ENCODE results near the gene PHKB. TPM values are rescaled to one million over a fixed set of nuclear protein-coding genes. Genes with fewer than 3 reads are reported as not detected.
"Not testable (repeated sequence)": the region's sequence is repeated elsewhere in the genome, so short reads cannot be mapped to it uniquely, and the experiment has no call there.

PHKB gene
- total RNA-seq, 4 donors from 2014 or later, result 19.8 to 29.6 (median 25.2) TPM

- TF ChIP-seq, protein P1, sequence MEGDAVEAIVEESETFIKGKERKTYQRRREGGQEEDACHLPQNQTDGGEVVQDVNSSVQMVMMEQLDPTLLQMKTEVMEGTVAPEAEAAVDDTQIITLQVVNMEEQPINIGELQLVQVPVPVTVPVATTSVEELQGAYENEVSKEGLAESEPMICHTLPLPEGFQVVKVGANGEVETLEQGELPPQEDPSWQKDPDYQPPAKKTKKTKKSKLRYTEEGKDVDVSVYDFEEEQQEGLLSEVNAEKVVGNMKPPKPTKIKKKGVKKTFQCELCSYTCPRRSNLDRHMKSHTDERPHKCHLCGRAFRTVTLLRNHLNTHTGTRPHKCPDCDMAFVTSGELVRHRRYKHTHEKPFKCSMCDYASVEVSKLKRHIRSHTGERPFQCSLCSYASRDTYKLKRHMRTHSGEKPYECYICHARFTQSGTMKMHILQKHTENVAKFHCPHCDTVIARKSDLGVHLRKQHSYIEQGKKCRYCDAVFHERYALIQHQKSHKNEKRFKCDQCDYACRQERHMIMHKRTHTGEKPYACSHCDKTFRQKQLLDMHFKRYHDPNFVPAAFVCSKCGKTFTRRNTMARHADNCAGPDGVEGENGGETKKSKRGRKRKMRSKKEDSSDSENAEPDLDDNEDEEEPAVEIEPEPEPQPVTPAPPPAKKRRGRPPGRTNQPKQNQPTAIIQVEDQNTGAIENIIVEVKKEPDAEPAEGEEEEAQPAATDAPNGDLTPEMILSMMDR (IDR thresholded peaks at IDR 0.05), result no peak
- TF ChIP-seq POLR2A (IDR thresholded peaks at IDR 0.05), result no peak
- DNase-seq (ENCODE audit: low spot score in 2 of 2), result no peak
- WGBS, 2 donors, result 86 to 91% methylated on average over 1 of the region's 1 CpG
- intact Hi-C loops (cut with DNase I; ENCODE audit: low total_unique reads), result no loop called here
- H3K4me3 ChIP-seq (ENCODE audit: low read depth, poor library complexity, severe bottlenecking), result no peak overlapping the region
Measured at GRCh38 chr16:47538472-47538871, 77.3 kb downstream of the PHKB start.

- H3K4me3 ChIP-seq (ENCODE audit: low read depth, poor library complexity, severe bottlenecking); DNase-seq (ENCODE audit: low spot score in 2 of 2); intact Hi-C loops (cut with DNase I; ENCODE audit: low total_unique reads): not testable (repeated sequence)
- 95 to 96% methylated on average over 13 of the region's 13 CpGs for WGBS, 2 donors
Measured at GRCh38 chr16:47539707-47540670, 78.9 kb downstream of the PHKB start.

DNA sequence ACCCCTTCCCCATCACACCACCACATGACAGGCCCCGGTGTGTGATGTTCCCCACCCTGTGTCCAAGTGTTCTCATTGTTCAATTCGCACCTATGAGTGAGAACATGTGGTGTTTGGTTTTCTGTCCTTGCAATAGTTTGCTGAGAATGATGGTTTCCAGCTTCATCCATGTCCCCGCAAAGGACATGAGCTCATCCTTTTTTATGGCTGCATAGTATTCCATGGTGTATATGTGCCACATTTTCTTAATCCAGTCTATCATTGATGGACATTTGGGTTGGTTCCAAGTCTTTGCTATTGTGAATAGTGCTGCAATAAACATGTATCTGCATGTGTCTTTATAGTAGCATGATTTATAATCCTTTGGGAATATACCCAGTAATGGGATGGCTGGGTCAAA is 80.0 kb downstream of the PHKB start:
- DNase-seq (ENCODE audit: low spot score in 2 of 2); H3K4me3 ChIP-seq (ENCODE audit: low read depth, poor library complexity, severe bottlenecking); intact Hi-C loops (cut with DNase I; ENCODE audit: low total_unique reads): not testable (repeated sequence)
- 97 to 98% methylated on average over 3 of the region's 3 CpGs for WGBS, 2 donors

DNA sequence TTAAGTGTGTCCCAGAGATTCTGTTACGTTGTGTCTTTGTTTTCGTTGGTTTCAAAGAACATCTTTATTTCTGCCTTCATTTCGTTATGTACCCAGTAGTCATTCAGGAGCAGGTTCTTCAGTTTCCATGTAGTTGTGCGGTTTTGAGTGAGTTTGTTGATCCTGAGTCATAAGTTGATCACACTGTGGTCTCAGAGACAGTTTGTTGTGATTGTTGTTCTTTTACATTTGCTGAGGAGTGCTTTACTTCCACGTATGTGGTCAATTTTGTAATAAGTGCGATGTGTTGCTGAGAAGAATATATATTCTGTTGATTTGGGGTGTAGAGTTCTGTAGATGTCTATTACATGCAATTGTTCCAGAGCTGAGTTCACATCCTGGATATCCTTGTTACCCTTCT is 83.1 kb downstream of the PHKB start:
- DNase-seq (ENCODE audit: low spot score in 2 of 2); intact Hi-C loops (cut with DNase I; ENCODE audit: low total_unique reads); H3K4me3 ChIP-seq (ENCODE audit: low read depth, poor library complexity, severe bottlenecking): not testable (repeated sequence)
- WGBS, 2 donors, result 96% methylated on average over 6 of the region's 6 CpGs

DNA sequence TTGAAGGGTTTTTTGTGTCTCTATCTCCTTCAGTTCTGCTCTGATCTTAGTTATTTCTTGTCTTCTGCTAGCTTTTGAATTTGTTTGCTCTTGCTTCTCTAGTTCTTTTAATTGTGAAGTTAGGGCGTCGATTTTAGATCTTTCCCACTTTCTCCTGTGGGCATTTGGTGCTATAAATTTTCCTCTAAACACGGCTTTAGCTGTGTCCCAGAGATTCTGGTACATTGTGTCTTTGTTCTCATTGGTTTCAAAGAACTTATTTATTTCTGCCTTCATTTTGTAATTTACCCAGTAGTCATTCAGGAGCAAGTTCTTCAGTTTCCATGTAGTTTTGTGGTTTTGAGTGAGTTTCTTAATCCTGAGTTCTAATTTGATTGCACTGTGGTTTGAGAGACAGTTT is 90.1 kb downstream of the PHKB start:
- WGBS, 2 donors, result 97% methylated on average over 3 of the region's 3 CpGs
- H3K4me3 ChIP-seq (ENCODE audit: low read depth, poor library complexity, severe bottlenecking); DNase-seq (ENCODE audit: low spot score in 2 of 2); intact Hi-C loops (cut with DNase I; ENCODE audit: low total_unique reads): not testable (repeated sequence)

DNA sequence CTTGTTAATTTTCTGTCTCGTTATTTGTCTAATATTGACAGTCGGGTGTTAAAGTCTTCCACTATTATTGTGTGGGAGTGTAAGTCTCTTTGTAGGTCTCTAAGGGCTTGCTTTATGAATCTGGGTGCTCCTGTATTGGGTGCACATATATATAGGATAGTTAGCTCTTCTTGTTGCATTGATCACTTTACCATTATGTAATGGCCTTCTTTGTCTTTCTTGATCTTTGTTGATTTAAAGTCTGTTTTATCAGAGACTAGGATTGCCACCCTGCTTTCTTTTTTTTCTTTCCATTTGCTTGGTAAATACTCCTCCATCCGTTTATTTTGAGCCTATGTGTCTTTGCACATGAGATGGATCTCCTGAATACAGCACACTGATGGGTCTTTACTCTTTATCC is 90.6 kb downstream of the PHKB start:
- WGBS, 2 donors, result 93 to 98% methylated on average over 3 of the region's 3 CpGs
- DNase-seq (ENCODE audit: low spot score in 2 of 2); H3K4me3 ChIP-seq (ENCODE audit: low read depth, poor library complexity, severe bottlenecking); intact Hi-C loops (cut with DNase I; ENCODE audit: low total_unique reads): not testable (repeated sequence)

DNA sequence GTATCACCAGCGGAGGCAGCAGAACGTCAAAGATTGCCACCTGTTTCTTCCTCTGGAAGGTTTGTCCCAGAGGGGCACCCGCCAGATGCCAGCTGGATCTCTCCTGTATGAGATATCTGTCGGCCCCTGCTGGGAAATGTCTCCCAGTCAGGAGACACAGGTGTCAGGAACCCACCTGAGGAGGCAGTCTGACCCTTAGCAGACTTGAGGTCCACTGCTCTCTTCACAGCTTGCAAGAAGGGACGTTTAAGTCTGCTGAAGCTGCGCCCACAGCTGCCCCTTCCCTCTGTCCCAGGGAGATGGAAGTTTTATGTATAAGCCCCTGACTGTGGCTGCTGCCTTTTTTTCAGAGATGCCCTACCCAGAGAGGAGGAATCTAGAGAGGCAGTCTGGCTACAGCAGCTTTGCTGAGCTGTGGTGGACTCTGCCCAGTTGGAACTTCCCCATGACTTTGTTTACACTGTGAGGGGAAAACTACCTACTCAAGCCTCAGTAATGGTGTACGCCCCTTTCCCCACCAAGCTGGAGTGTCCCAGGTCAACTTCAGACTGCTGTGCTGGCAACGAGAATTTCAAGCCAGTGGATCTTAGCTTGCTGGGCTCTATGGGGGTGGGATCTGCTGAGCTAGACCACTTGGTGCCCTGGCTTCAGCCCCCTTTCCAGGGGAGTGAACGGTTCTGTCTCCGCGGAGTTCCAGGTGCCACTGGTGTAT is 92.9 kb downstream of the PHKB start:
- H3K4me3 ChIP-seq (ENCODE audit: low read depth, poor library complexity, severe bottlenecking), result no peak overlapping the region
- intact Hi-C loops (cut with DNase I; ENCODE audit: low total_unique reads), result no loop called here
- WGBS, 2 donors, result 98% methylated on average over 11 of the region's 11 CpGs
- no peak for TF ChIP-seq POLR2A (IDR thresholded peaks at IDR 0.05)
- TF ChIP-seq, protein P1 (IDR thresholded peaks at IDR 0.05), result no peak
- DNase-seq (ENCODE audit: low spot score in 2 of 2), result no peak

GRCh38 chr16:47554587-47554986 is 93.5 kb downstream of the PHKB start:
- DNase-seq (ENCODE audit: low spot score in 2 of 2); intact Hi-C loops (cut with DNase I; ENCODE audit: low total_unique reads); H3K4me3 ChIP-seq (ENCODE audit: low read depth, poor library complexity, severe bottlenecking): not testable (repeated sequence)
- 97 to 98% methylated on average over 8 of the region's 8 CpGs for WGBS, 2 donors

Data from lower leg skin (tissue), 4 donors.